NCI-H1694 treated with DMSO at 0.1 percent for 48 hours (cell line): ENCODE data around the gene CTU2.
"Not testable (repeated sequence)": the region's sequence is repeated elsewhere in the genome, so short reads cannot be mapped to it uniquely, and the experiment has no call there.

Experiments used
- DNase-seq: peaks from one replicate; lab custom pipeline; 2025; lab: John Stamatoyannopoulos, UW

CTU2 gene

DNA sequence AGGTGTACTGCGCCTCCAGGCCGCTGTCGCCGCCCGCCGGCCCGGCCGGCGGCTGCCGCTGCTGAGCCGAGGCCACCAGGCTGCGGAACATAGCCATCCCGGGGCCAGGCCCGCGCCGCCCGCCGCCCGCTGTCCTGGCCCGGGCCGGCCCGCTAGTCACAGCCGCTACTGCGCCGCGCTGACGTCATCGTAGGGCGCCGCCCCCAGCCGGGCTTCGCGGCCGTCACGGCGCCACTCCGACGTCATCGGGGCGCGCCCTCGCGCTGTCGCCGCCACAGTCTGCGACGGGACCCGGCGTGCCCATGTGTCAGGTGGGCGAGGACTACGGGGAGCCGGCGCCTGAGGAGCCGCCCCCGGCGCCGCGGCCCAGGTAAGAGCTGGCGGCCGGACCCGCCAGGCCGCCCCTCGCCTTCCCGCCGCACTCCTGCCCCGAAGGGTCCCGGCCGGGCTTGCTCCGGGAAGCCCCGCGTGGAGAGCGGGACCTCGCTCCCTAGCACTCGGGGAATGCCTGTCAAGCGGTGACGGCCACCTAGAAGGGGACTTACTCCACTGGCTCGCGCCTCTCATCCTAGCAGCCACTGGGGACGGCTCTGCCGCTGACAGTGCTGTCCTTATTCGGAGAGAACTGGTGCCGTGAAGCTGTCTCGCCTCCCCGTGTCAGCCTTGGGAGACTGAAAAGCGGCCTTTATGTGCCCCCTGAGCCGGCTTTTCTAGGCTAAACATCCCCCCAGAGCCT, at the start of gene CTU2, which contains the start of gene RNF166:
CTU2 (plus strand) TSS at position 275 of the 736 bp plus-strand sequence; CDS start at position 303, 28 bp downstream.
RNF166 (minus strand) TSS at position 180 of the 736 bp plus-strand sequence; CDS start at position 97, 83 bp downstream.
- peak; percentile 50 for DNase-seq

DNA sequence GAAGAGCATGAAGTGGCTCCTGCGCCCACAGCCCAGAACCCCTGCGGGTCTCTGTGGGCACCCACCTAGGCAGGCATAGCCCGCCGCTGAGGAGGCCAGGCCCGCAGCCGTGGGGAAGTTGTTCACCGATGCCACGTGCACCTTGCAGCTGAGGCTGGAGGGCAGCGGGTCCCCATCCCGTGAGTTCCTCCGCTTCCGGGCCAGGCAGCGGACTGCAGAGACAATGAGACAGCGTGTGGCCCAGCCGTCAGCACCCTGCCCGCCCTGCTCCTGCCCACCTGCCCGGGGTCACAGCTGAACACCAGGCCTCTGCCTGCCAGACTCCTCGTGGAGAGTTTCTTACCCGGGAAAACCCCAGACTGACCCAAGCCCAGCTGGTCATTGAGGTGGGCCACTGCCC, 48.9 kb upstream of the CTU2 start:
- DNase-seq = no peak

DNA sequence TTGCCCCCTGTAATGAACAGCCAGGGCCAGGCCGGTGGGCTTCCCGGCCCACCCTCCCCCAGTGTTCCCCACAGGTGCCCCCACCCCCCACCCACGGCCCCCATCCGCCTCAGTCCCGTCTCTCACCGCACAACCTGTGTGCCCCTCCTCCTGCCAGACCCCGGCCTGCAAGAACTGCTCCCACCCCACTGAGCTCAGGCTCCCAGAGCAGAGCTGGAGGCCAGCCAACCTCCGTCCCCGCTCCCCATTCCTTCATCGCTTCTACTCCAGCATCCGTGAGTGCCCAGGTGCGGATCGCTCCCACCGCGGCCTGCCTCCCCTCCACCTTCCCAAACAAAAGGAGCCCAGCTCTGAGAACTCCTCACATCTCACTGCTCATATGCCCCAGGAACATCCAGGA, 47.6 kb upstream of the CTU2 start:
- DNase-seq = no peak

DNA sequence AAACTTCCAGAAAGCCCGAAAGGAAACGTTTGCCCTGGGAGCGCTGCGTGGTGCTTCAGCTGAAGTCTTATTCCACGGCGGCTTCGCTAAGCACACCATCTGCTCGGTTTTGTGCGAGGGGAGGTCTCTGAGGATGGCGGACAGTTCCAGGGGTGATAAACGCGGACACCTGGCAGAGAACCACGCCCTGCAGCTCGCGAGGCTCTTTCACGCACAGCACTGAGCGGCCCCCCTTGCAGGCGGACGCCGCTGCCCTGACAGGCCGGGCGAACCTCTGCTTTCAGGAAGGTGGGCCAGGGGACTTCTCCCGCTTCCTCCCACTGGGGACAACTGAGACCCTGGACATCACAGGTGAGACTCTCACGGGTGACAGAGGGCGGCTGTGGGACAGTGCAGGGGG, 47.1 kb upstream of the CTU2 start:
- no peak for DNase-seq

DNA sequence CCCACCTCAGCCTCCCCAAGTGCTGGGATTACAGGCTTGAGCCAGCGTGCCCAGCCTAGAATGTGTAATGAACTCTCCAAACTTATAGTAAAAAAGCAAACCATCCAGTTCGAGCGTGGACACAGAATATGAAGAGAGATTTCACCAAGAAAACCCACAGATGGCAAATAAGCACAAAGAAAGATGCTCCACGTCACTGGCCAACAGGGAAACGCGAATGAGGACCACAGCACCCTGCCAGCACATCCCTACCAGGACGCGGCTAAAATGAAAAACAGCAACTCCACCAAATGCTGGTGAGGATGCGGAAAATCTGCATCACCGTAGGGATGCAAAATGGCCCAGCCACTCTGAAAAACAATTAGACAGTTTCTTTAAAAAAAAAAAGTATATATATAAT, 44.8 kb upstream of the CTU2 start:
- DNase-seq = no peak

DNA sequence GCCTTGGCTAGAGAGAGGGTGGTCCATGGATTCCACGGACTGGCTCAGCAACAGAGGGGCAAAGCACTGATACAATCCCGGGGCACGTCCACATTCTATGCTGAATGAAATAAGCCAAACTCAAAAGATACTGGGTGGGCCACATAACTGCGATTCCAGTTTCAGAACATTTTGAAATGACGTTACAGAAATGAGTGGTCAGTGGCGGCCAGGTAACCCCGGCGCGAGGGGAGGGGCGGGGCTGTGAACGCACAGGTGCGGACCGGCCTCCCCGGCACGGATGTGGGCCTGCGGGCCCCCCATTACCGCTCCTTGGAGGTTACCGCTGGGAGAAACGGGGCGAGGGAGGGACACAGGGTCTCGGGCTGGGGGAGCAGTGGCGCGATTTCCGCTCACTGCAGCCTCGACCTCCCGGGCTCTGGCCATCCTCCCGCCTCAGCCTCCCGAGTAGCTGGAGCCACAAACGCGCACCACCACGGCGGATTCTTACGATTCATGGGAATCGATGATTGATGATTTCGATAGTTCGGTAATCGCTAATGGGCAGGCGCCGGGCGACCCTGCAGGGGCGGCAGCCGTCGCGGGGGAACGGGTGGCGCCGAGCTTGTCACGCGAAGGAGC, 44.0 kb upstream of the CTU2 start:
- no peak for DNase-seq

DNA sequence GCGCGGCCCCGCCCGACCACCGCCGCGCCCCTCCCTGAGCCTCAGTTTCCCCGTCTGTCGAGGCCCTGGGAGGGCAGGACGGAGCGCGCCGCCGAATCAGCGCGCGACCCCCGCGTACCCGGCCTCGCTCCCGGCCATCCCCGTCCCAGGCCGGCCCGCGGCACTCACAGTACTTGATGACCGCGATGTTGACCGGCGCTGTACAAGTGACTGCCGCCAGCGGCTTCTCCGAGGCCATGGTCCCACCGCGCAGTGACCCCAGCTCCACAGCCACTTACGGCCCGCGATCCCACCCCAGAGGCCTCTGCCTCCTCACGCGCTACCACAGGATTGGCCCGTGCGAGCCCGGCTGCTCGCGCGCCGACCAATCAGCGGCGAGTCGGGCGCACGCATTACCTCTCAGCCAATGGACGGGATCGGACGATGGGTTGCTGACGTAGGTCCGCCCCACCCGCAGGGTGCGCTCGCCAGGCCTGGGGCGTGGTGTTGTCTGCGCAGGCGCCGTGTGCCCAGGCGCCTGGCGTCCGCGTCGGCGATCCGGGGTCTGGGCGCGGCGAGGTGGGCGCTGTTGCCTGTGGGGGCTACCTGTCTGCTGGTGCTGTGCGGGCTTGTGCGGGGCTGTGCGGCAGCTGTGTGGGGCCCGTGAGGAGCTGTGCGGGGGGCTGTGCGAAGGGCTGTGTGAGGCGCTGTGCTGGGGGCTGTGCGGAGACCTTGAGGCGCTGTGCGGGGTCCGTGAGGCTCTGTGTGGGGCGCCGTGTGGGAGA, 43.3 kb upstream of the CTU2 start, which contains the start of gene MVD:
MVD (minus strand) TSS at position 249 of the 764 bp plus-strand sequence; CDS start at position 238, 11 bp downstream.
- DNase-seq = peak; percentile 90

DNA sequence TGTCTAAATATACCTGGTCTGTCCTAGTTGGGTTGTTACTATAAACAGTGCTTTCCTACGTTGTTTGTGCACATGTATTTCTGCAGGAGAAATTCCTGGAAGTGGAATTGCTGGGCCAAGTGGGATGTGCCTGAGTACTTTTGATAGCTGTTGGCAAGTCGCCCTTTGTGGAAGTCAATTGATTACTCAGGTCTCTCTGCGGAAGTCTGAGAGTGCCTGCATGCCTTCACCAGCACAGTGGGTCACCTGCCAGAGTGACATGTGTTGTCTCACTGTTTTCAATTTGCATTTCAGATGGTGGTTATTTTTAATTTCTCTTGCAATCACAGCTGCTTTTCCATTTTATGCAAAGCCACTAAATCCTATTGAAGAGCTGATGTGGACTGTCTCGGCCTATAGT, 41.2 kb upstream of the CTU2 start:
- DNase-seq = no peak

DNA sequence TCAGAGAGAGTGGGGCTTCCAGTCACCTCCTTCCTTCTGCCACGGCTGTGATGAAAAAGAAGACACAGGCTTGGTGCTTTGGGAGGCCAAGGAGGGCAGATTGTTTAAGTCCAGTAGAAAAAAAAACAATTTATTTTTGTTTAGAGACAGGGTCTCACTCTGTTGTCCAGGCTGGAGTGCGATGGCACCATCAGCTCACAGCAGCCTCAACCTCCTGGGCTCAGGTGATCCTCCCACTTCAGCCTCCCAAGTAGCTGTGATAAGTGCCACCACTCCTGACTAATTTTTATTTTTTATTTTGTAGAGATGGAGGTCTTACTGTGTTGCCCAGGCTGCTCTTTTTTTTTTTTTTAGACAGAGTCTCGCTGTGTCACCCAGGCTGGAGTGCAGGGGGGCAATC, 40.7 kb upstream of the CTU2 start:
- no peak for DNase-seq

DNA sequence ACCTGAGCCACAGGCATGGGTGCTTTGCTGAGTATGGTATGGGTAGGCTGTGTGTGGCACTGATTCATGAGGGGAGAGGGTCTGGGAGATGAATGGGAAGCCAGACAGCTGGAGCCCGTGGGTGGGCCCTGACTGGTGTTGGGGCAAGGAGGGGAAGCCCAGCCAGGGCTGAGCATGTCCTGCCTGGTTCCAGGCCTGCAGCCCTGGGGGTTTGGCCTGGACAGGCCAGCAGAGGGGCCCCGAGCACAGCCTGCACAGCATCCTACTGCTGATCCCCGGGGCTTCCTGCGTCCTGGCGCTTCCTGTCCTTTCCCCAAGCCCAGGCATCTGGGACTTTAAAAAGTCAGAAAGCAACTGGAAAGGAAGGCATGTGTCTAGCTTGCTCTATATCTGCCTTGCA, 38.8 kb upstream of the CTU2 start:
- DNase-seq = no peak

DNA sequence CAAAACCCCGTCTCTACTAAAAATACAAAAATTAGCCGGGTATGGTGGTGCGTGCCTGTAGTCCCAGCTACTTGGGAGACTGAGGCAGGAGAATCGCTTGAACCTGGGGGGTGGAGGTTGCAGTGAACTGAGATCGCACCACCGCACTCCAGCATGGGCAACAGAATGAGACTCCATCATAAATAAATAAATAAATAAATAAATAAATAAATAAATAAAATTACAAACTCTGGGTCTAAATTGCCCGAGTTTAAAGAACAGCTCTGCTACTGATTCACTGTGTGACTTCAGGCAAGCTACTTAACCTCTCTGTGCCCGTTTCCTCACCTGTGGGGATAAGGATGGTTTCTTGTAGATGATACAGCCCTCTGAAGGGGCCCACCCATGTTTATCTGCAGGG, 36.8 kb upstream of the CTU2 start:
- not testable (repeated sequence) for DNase-seq

DNA sequence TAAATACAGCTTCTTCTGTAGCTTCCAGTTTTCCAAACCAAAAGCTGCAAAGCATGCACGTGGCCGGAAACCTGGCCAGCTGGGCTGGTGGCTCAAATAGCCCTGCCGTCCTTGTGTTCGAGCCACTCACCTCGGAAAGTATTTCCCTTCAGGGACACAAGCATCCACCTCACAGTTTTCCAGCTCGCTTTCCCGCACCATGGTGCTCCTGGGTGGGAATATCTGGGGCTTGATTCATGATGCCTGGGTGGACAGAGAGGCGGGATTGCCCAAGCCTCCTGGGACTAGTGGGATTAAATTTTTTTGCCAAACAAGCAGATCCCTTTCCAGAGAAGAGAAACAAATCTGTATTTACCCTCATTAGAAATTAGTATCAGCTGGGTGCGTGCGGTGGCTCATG, 36.3 kb upstream of the CTU2 start:
- no peak for DNase-seq

DNA sequence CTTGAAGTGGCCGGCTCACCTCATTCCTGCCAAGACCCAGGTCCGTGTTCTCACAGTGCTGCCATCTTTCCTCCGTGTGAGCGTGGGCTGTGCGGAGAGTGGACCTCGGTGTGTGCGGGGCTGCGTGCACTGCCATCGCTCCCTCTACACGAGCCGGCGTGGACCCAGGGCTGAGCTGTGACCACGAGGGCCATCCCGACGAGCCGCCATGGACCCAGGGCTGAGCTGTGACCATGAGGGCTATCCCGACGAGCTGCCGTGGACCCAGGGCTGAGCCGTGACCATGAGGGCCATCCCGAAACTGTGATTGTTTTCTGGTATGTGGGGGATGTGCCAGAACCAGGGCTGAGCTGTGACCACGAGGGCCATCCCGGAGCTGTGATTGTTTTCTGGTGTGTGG, 34.5 kb upstream of the CTU2 start:
- DNase-seq = no peak

DNA sequence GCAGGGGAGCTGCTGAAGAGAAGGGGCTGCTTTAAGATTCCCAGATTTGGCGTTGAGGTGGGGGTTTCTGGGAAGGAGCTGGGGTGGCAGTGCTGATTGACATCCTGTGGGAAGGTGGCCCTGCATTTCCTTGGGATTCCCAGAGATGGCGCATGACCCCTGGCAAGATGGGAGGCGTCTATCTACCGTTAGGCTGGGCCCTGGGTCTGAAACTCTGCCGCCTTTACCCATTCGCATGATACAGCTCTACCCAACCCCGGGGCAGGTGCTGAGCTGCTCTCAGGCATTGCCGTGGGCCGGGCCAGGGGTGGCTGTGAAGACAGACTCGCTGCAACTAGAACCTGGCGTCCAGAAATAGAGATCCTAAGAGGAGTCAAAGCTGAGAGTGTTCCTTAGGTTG, 33.5 kb upstream of the CTU2 start:
- DNase-seq = no peak

DNA sequence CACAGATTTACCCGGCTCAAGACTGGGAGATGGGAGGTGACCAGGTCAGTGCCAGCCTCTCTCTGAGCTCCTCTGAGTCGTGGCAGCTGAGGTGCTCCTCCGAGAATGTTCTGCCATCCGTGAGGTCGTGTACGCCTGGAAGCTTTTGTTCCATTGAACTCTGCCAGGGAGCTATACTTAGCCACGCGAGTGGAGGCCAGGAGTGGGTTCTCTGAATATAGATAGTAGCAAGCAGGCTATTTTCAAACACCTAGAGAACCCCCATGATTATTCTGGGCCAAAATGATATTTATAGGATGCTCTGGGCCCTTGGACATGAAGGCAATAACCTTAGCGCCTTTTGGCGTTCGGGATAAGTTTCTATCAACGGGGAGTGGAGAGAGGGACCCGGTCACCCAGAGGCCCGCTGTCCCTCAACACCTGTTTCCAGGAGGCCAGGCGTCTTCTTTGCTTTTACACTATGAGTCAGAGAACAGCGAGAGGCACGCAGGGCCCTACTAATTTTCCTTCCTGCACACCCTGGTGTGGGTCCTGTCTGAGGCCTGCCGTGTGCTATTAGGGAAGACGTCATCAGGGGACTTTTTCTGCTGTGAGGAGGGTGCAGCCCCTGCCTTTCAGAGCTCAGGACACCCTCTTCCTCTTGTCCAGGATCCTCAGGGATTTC, 32.5 kb upstream of the CTU2 start:
- no peak for DNase-seq

DNA sequence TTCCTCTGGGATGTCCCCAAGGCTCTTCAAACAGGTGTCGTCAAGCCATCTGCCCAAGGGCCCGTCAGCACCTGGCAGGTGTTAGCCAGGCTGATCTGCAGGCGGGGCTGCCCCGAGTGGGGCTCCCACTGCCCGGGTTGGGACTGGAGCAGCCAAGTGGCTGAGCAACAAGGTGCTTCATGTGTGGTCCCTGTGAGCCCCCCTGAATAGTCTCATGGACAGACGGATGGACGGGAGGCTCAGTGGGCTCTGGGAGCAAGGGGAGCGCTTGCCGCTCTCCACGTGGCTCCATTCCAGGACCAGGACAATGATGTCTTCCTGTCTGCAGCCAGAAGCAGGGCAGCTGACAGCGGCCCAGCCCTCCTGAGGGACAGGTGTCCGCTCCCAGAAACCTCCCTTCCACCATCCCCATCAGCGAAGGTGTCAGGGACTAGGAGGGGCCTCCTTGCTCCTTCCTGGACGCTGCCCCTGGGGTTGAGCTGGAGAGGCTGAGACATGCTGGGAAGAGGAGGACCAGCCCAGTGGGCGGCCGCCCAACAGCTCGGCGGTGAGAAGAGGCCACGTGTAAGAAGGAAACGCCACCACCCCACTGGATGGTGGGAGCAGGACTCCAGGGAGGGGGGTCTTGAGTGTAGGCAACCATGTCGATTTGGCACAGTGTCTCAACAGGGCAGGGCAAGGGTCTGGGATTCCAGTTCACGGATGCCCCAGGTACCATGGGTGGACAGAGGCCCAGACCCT, 29.6 kb upstream of the CTU2 start:
- no peak for DNase-seq

DNA sequence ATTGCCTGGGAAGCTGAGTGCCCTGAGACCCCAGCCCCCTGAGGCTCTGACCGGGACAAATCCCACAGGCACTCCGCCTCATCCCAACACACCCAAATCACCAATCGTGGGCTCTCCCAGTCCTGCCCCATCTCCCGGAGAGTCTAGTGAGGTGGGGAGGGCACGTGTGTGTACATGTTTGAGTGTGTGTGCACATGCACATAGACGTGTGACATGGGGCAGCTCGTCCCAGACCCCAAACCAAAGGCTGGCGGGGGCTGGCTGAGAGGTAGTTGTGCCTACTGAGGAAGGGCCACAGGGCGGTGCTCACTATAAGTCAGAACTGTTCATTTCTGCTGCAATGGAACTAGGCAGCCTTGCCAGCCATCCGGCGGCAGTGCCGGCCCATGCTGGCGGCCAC, 28.6 kb upstream of the CTU2 start:
- no peak for DNase-seq

DNA sequence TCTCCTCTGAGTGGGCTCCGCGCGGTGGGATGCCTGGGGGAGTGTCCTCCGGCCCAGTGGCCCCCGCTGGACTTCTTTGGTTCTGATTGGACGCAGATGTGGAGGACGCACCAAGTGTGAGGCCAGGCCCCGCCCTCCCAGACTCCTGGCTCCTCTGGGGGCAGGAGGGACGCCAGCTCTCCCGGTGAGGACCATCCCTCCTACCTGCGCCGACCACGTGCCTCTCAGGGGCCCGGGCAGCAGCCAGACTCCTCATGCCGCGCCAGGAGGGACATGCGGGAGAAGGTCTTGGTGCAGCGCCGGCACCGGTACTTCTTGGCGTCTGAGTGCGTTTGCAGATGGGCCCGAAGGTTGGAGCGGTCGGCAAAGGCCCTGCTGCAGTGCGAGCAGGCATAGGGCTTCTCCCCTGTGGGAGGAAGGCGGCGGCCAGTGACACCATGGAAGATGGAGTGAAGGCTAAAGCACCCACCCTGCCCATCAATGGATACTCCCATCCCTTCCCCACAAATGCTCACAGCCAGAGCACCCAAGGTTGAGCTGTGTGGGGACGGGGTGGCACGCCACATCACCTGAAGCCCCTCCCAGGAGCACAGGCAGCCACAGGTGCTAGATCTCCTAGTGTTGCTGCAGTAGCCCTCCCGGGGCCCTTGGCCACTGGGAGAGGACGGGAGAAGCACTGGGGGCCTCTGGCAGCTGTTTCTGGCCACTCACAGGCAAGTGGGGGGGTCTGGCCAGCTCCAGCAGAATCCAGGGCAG, 27.9 kb upstream of the CTU2 start:
- no peak for DNase-seq

DNA sequence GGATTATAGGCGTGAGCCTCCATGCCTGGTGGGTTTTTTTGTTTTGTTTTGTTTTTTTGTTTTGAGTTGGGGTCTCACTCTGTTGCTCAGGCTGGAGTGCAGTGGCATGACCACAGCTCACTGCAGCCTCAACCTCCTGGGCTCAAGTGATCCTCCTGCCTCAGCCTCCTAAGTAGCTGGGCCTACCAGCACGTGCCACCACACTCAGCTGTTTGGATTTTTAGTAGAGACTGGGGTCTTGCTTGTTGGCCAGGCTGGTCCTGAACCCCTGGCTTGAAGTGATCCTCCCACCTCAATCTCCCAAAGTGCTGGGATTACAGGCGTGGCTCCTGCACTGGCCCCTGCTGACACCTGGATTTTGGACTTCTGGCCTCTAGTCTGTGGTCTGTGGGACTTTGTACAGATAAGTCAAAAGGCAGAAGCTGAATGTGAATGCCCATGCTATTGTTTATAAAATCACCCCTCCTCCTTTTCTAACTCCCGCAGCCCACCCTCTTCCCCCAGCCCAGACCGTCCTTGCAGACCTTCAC, 25.7 kb upstream of the CTU2 start:
- DNase-seq = no peak

DNA sequence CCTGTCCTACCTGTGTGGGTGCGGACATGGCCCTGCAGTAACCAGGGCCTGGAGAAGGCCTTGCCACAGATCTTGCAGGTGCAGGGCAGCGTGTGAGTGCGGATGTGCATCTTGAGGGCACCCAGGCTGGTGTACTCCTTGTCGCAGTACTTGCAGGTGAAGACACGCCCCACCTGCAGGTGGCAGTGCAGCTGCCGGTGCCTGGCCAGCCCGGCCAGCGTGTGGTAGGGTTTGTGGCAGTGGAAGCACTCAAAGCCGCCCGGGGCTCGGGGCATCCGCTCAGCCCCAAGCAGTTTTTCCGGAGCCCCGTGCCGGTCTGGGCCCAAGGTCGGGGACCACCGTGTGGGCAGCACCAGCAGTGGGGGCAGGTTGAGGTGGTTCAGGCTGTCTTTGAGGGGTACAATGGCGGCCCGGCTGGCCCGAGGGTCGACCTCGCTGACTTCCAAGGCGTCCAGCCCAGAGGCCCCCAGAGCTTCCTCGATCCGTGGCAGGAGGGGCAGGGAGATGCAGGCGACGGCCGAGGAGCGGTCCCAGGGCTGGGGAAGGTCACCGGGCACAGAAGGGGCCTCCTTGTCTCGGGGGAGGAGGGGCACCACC, 25.1 kb upstream of the CTU2 start:
- no peak for DNase-seq
